ENCODE measurements around the gene JAZF1. TPM values are rescaled to one million over a fixed set of nuclear protein-coding genes. Genes with fewer than 3 reads are reported as not detected.

Gene JAZF1
- total RNA-seq, 1 donor from 2014 or later = 29.4 TPM

DNA sequence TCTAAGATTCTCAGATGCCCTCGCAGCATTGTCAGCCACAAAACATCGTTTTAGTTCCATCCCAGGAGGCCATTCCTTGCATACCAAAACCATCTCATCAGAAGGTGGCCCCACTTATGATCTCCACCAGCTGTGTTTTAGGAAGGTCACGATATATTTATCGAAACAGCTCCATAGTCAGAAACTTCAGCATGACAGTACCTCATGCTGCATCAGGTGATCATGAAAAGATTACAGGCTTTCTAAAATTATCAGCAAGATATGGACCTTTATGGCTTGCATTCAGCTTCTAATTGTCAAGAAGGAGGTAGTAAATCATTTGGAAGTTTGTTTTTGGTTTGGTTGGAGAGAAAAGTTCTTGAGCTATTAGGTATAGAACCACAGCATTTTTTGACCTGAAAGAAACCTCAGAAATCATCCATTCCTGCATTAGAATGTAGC lies 20.0 kb downstream of the JAZF1 start:
- peaks cover 51% of the 10 kb centered on the region for H3K4me1 ChIP-seq
- no peak for DNase-seq
- H3K27me3 ChIP-seq (ENCODE audit: low read depth) = no peaks in the 10 kb centered on the region
- H3K9me3 ChIP-seq (replicated peaks) = no peaks in the 10 kb centered on the region
- no peak overlapping the region for H3K27ac ChIP-seq (replicated peaks)
- H3K36me3 ChIP-seq = no peaks in the 10 kb centered on the region
- TF ChIP-seq, protein P1, sequence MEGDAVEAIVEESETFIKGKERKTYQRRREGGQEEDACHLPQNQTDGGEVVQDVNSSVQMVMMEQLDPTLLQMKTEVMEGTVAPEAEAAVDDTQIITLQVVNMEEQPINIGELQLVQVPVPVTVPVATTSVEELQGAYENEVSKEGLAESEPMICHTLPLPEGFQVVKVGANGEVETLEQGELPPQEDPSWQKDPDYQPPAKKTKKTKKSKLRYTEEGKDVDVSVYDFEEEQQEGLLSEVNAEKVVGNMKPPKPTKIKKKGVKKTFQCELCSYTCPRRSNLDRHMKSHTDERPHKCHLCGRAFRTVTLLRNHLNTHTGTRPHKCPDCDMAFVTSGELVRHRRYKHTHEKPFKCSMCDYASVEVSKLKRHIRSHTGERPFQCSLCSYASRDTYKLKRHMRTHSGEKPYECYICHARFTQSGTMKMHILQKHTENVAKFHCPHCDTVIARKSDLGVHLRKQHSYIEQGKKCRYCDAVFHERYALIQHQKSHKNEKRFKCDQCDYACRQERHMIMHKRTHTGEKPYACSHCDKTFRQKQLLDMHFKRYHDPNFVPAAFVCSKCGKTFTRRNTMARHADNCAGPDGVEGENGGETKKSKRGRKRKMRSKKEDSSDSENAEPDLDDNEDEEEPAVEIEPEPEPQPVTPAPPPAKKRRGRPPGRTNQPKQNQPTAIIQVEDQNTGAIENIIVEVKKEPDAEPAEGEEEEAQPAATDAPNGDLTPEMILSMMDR (IDR thresholded peaks at IDR 0.05; ENCODE audit: borderline replicate concordance) = no peak
- intact Hi-C loops (cut with micrococcal nuclease) = no loop called here
- H3K4me3 ChIP-seq = no peak overlapping the region

DNA sequence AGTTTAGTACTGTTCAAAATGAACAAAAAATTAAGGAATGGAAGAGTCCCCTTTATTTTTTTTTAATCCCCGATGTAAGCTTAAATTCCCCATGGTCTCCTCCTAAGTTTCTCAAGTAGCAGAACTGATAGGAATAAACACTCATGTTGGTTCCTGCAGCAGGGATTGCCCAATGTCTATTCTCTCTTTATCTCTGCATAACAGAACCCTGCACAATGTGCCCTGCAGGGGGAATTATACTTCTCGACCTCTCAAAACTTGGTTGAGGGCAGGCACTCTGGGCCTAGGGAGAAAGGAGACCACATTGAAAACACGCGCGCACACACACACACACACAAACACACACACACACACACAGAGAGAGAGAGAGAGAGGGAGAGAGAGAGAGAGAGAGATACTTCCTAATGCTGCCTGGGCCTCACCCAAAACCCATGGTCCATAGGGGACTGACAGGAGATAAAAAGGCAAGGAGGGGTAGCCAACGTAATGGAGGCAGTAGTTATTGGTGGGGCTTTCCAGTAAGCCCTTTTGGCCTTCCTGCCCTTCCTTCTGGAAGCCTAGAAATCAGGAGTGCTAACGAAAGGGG lies 22.7 kb downstream of the JAZF1 start:
- H3K9me3 ChIP-seq (replicated peaks) = no peaks in the 10 kb centered on the region
- no peaks in the 10 kb centered on the region for H3K27me3 ChIP-seq (ENCODE audit: low read depth)
- no peak overlapping the region for H3K27ac ChIP-seq (replicated peaks)
- H3K4me3 ChIP-seq = no peak overlapping the region
- no peaks in the 10 kb centered on the region for H3K36me3 ChIP-seq
- intact Hi-C loops (cut with micrococcal nuclease) = no loop called here
- H3K4me1 ChIP-seq = peaks cover 66% of the 10 kb centered on the region
- DNase-seq = no peak
- TF ChIP-seq, protein P1 (IDR thresholded peaks at IDR 0.05; ENCODE audit: borderline replicate concordance) = no peak

DNA sequence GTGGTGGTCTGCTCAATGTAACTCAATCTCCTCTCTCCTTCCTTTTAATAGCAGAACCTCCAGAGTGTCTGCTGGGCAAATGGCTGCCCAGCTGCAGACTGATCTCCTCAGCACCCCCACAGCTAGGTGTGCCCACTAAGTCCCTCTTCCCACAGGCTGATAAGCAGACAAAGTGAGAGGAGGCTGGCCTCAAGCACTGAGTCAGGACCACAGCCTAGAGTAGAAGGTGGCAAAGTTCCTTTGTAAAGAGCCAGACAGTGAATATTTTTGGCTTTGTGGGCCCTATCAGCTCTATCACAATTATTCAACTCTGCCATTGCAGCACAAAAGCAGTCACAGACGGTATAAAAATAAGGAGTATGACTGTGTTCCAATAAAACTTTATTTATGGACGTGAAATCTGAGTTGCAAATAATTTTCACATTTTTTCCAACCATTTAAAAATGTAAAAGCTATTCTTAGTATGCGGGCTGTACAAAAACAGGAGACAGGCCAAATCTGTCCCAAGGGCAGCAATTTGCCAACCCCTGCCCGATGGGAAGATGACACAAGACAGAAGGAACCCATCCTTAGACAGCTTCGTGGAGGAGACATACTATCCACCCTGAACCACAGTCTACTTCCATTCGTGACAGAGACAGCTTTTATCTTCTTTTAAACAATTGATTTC lies 23.4 kb downstream of the JAZF1 start:
- Histone ChIP-seq H3K27ac (replicated peaks) (no peak overlapping the region), H3K4me1 (peaks cover 73% of the 10 kb centered on the region), H3K36me3 (no peaks in the 10 kb centered on the region), H3K4me3 (no peak overlapping the region), H3K27me3 (ENCODE audit: low read depth) (no peaks in the 10 kb centered on the region), H3K9me3 (replicated peaks) (no peaks in the 10 kb centered on the region)
- TF ChIP-seq, protein P1 (IDR thresholded peaks at IDR 0.05; ENCODE audit: borderline replicate concordance) = no peak
- no peak for DNase-seq
- intact Hi-C loops (cut with micrococcal nuclease) = no loop called here

DNA sequence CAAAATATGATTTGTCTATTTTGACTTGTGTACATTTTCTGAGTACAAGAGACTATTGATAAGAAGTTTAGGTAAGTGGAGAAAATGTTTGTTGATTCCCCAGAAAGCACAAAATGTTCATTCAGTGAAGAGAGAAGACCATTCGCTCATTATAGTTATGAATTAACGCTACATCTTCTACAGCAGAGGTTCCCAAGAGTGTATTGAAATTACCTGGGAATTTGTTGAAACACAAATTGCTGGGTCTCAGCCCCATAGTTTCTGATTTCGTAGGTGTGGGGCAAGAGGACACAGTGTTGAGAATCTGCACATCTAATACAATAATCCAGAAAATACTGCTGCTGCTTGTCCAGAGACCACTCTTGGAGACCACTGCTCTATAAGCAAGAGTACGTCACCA lies 24.2 kb downstream of the JAZF1 start:
- no peaks in the 10 kb centered on the region for H3K9me3 ChIP-seq (replicated peaks)

DNA sequence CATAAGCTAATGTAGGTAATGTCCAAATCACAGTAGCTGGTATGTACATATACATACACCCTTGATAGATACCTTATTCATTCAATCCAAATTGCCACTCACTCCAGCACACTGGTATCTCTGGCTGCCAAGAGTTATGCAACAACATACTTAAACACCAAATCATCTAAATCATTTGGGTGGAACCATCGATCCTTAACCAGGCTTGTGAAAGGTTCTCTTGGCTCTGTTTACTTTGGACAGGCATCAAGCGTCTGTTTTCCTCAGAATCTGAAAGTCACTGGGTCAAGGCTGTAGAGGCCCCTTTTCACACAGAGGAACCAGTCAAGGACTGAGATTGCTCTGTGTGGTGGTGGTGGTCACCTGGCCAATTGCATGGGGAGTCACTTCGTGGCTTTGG lies 24.6 kb downstream of the JAZF1 start:
- TF ChIP-seq, protein P1 (IDR thresholded peaks at IDR 0.05; ENCODE audit: borderline replicate concordance) = no peak
- peak overlapping the region; percentile 27 for H3K27ac ChIP-seq (replicated peaks)
- no peak overlapping the region for H3K4me3 ChIP-seq
- no peaks in the 10 kb centered on the region for H3K9me3 ChIP-seq (replicated peaks)
- H3K4me1 ChIP-seq = peaks cover 79% of the 10 kb centered on the region
- DNase-seq = no peak
- no peaks in the 10 kb centered on the region for H3K27me3 ChIP-seq (ENCODE audit: low read depth)
- intact Hi-C loops (cut with micrococcal nuclease) = no loop called here
- H3K36me3 ChIP-seq = no peaks in the 10 kb centered on the region

More for the DNA sequence above, 24.2 kb downstream of the JAZF1 start:
- no peak for DNase-seq
- Histone ChIP-seq H3K4me3 (no peak overlapping the region), H3K27me3 (ENCODE audit: low read depth) (no peaks in the 10 kb centered on the region), H3K4me1 (peaks cover 80% of the 10 kb centered on the region), H3K27ac (replicated peaks) (no peak overlapping the region), H3K36me3 (no peaks in the 10 kb centered on the region)
- TF ChIP-seq, protein P1 (IDR thresholded peaks at IDR 0.05; ENCODE audit: borderline replicate concordance) = no peak
- intact Hi-C loops (cut with micrococcal nuclease) = no loop called here

All from left ventricle myocardium inferior (tissue), 1 donor.